Calu3 (cell line): ENCODE data around the gene ADAM30. TPM values are rescaled to one million over a fixed set of nuclear protein-coding genes. Genes with fewer than 3 reads are reported as not detected.

ENCODE experiments used
- BruUV-seq: library from RNA; stranded (reverse); fragments of 400-500 nt; replicated peaks from 2 replicates; lab custom pipeline; 2021; lab: Mats Ljungman, UMichigan
- CTCF ChIA-PET: fragments of 300-600 bp; sonication (Branson Sonifier 250); formaldehyde crosslinking; loops from one replicate; lab custom pipeline; 2022; ENCODE audit warnings: antibody characterized with exemption; lab: Charles Lee
- DNase-seq: peaks from one replicate; pipeline ENCODE4 v3.0.0; 2022
- H3K27ac Mint-ChIP-seq: one replicate; pipeline ENCODE4 v1.8.0; 2022; ENCODE audit warnings: mixed read lengths; ENCODE audit not compliant: unreplicated experiment
- H3K27me3 Mint-ChIP-seq: one replicate; pipeline ENCODE4 v1.8.0; 2022; ENCODE audit warnings: mixed read lengths; ENCODE audit not compliant: unreplicated experiment
- H3K36me3 Mint-ChIP-seq: one replicate; pipeline ENCODE4 v1.8.0; 2022; ENCODE audit warnings: mild to moderate bottlenecking, moderate library complexity, mixed read lengths; ENCODE audit not compliant: insufficient read depth, unreplicated experiment
- H3K4me1 Mint-ChIP-seq: one replicate; pipeline ENCODE4 v1.8.0; 2022; ENCODE audit warnings: mild to moderate bottlenecking, low read depth, mixed read lengths; ENCODE audit not compliant: unreplicated experiment
- H3K4me3 Mint-ChIP-seq: one replicate; pipeline ENCODE4 v1.8.0; 2022; ENCODE audit warnings: mild to moderate bottlenecking, low read depth, moderate library complexity, mixed read lengths; ENCODE audit not compliant: unreplicated experiment
- H3K9me3 Mint-ChIP-seq: one replicate; pipeline ENCODE4 v1.8.0; 2022; ENCODE audit warnings: low read depth, mixed read lengths; ENCODE audit not compliant: unreplicated experiment
- CTCF ChIP-seq: fragments of 200-600 bp; IDR thresholded peaks from one replicate; pipeline ENCODE4 v1.8.0; 2022; ENCODE audit warnings: antibody characterized with exemption; ENCODE audit not compliant: unreplicated experiment
- intact Hi-C: fragments of 100-400 bp; cut with micrococcal nuclease; formaldehyde crosslinking; loops from one replicate; pipeline ENCODE4 v1.10.0; 2022; ENCODE audit not compliant: unreplicated experiment
- total RNA-seq: library from RNA; stranded (reverse); gene quantifications from 2 replicates; pipeline ENCODE4 v1.2.3, GENCODE V29; 2022

Gene ADAM30
- total RNA-seq, 1 experiment from 2014 or later = not detected

- CTCF ChIA-PET = no interaction called here
- DNase-seq = no peak
- H3K27ac Mint-ChIP-seq = no peak overlapping the region
- intact Hi-C loops = no loop called here
- no peak overlapping the region for H3K4me3 Mint-ChIP-seq
- no peak for TF ChIP-seq CTCF
- no peaks in the 10 kb centered on the region for H3K4me1 Mint-ChIP-seq
- H3K9me3 Mint-ChIP-seq = no peaks in the 10 kb centered on the region
- no TSS peak for BruUV-seq
- no peaks in the 10 kb centered on the region for H3K36me3 Mint-ChIP-seq
- peaks cover 9% of the 10 kb centered on the region for H3K27me3 Mint-ChIP-seq
Measured at GRCh38 chr1:119893827-119894700, 2.3 kb downstream of the ADAM30 start.

GRCh38 chr1:119893238-119893791, 3.0 kb downstream of the ADAM30 start:
- CTCF ChIA-PET = no interaction called here
- peaks cover 9% of the 10 kb centered on the region for H3K27me3 Mint-ChIP-seq
- H3K4me3 Mint-ChIP-seq = no peak overlapping the region
- no peaks in the 10 kb centered on the region for H3K9me3 Mint-ChIP-seq
- no peak for TF ChIP-seq CTCF
- no peaks in the 10 kb centered on the region for H3K36me3 Mint-ChIP-seq
- no peaks in the 10 kb centered on the region for H3K4me1 Mint-ChIP-seq
- DNase-seq = no peak
- H3K27ac Mint-ChIP-seq = no peak overlapping the region
- no TSS peak for BruUV-seq
- intact Hi-C loops = no loop called here

- H3K9me3 Mint-ChIP-seq = no peaks in the 10 kb centered on the region
- CTCF ChIA-PET = interaction anchor here (1.3 kb wide), 1 partner anchor 19 kb away, joined by 3 read pairs; no protein-coding TSS in a partner anchor
- DNase-seq = no peak
- TF ChIP-seq CTCF = no peak
- no peak overlapping the region for H3K27ac Mint-ChIP-seq
- no peak overlapping the region for H3K4me3 Mint-ChIP-seq
- no peaks in the 10 kb centered on the region for H3K36me3 Mint-ChIP-seq
- BruUV-seq = no TSS peak
- intact Hi-C loops = no loop called here
- peaks cover 6% of the 10 kb centered on the region for H3K27me3 Mint-ChIP-seq
- H3K4me1 Mint-ChIP-seq = no peaks in the 10 kb centered on the region
Measured at GRCh38 chr1:119891386-119891785, 4.9 kb downstream of the ADAM30 start.

GRCh38 chr1:119888476-119888875, 7.8 kb downstream of the ADAM30 start:
- DNase-seq = no peak
- CTCF ChIA-PET = no interaction called here
- no TSS peak for BruUV-seq
- Mint-ChIP-seq H3K36me3 (no peaks in the 10 kb centered on the region), H3K4me3 (no peak overlapping the region), H3K27me3 (no peaks in the 10 kb centered on the region), H3K9me3 (no peaks in the 10 kb centered on the region), H3K27ac (no peak overlapping the region), H3K4me1 (no peaks in the 10 kb centered on the region)
- intact Hi-C loops = no loop called here
- no peak for TF ChIP-seq CTCF
